ENCODE data around the gene EMX1. TPM values are rescaled to one million over a fixed set of nuclear protein-coding genes. Genes with fewer than 3 reads are reported as not detected.

The EMX1 gene
- total RNA-seq, 3 donors from 2014 or later, result 0.44 TPM; not detected in 2

DNA sequence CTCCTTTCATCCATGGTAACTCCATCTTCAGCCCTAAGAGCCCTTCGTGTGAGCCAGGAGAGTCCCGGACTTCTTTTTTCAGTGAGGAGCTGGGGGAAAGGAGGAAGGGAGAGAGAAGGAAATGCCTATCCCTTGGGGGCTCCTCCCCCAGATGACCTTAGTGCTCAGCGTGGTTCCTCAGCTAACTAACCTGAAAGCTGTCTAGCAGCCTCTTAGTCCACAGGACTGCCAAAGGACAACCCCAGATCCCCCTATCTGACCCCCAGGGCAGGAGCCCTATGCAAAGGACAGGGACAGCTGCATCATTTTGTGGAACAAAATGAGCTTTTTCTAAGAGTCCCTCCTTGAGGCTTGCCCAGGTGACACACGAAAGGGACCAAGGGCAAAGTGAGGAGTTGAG is 22.2 kb upstream of the EMX1 start:
- TF ChIP-seq, protein P1, sequence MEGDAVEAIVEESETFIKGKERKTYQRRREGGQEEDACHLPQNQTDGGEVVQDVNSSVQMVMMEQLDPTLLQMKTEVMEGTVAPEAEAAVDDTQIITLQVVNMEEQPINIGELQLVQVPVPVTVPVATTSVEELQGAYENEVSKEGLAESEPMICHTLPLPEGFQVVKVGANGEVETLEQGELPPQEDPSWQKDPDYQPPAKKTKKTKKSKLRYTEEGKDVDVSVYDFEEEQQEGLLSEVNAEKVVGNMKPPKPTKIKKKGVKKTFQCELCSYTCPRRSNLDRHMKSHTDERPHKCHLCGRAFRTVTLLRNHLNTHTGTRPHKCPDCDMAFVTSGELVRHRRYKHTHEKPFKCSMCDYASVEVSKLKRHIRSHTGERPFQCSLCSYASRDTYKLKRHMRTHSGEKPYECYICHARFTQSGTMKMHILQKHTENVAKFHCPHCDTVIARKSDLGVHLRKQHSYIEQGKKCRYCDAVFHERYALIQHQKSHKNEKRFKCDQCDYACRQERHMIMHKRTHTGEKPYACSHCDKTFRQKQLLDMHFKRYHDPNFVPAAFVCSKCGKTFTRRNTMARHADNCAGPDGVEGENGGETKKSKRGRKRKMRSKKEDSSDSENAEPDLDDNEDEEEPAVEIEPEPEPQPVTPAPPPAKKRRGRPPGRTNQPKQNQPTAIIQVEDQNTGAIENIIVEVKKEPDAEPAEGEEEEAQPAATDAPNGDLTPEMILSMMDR (IDR thresholded peaks at IDR 0.05), result no peak
- TF ChIP-seq POLR2AphosphoS5 (IDR thresholded peaks at IDR 0.05), result no peak
- TF ChIP-seq POLR2A (IDR thresholded peaks at IDR 0.05), result no peak
- Histone ChIP-seq H3K27me3 (peaks cover 0 to 18% of the 10 kb centered on the region in 2 donors), H3K4me3 (no peak overlapping the region), H3K9me3 (no peaks in the 10 kb centered on the region), H3K4me1 (no peaks in the 10 kb centered on the region), H3K36me3 (no peaks in the 10 kb centered on the region), H3K27ac (no peak overlapping the region)
- intact Hi-C loops (cut with DNase I; ENCODE audit: low total_unique reads), result loop anchor here (10.0 kb wide), 1 partner anchor 280 kb away; no protein-coding TSS in a partner anchor
- no peak for DNase-seq (ENCODE audit: low spot score in 2 of 2)

DNA sequence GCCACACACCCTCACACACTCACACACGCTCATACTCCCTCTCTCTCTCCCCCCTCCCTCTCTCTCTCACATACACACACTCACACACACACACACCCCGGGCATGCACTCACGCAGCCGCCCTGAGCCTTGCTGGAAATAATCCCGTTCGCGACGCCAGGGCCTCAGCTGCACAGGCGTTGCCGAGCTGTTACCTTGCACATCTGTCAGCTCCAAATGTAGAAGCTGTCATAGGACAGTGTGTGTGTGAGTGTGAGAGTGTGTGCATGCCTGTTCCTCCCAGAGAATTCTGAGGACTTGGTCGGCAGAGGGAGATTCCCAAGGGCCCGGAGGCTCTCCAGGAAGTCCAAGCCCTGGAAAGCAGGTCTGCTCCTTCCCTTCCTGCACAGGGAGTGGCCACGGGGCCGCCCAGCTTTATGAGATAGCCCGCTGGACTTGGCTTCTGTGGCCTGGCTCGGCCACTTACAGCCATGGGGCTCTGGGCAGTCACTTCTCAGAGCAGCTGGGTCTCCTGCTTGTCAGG is 21.5 kb upstream of the EMX1 start:
- H3K4me3 ChIP-seq, result peak overlapping the region in 1 of 3 donors; percentile 47
- intact Hi-C loops (cut with DNase I; ENCODE audit: low total_unique reads), result loop anchor here (10.0 kb wide), 1 partner anchor 279 kb away; no protein-coding TSS in a partner anchor
- no peak overlapping the region for H3K27ac ChIP-seq
- no peak for TF ChIP-seq POLR2AphosphoS5 (IDR thresholded peaks at IDR 0.05)
- TF ChIP-seq POLR2A (IDR thresholded peaks at IDR 0.05), result no peak
- TF ChIP-seq, protein P1 (IDR thresholded peaks at IDR 0.05), result no peak
- H3K27me3 ChIP-seq, result peaks cover 0 to 23% of the 10 kb centered on the region in 2 donors
- no peaks in the 10 kb centered on the region for H3K36me3 ChIP-seq
- H3K9me3 ChIP-seq, result no peaks in the 10 kb centered on the region
- DNase-seq (ENCODE audit: low spot score in 2 of 2), result no peak
- no peaks in the 10 kb centered on the region for H3K4me1 ChIP-seq

DNA sequence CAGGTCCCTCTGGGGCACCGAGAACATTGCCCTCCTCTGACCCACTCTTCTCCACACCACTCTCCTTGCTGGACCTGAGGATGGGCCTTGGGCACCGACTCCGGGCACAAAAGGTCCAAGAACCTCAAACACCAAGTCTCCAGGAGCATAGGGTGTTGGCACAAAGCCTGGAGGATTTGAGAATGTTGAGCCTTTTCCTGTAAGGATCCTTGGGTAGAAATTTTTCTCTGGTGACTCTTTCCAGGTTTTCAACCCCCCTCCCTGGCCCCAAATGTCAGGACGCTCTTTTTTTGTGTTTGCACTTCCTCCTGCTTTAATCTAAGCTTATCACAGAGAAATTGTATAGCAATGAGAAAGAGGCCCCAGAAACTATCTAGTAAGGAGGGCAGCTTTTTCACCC is 20.9 kb upstream of the EMX1 start:
- Histone ChIP-seq H3K27ac (no peak overlapping the region), H3K27me3 (peaks cover 0 to 28% of the 10 kb centered on the region in 2 donors), H3K9me3 (no peaks in the 10 kb centered on the region), H3K36me3 (no peaks in the 10 kb centered on the region), H3K4me3 (no peak overlapping the region), H3K4me1 (no peaks in the 10 kb centered on the region)
- no peak for TF ChIP-seq POLR2AphosphoS5 (IDR thresholded peaks at IDR 0.05)
- TF ChIP-seq POLR2A (IDR thresholded peaks at IDR 0.05), result no peak
- TF ChIP-seq, protein P1 (IDR thresholded peaks at IDR 0.05), result no peak
- no peak for DNase-seq (ENCODE audit: low spot score in 2 of 2)
- intact Hi-C loops (cut with DNase I; ENCODE audit: low total_unique reads), result loop anchor here (10.0 kb wide), 1 partner anchor 278 kb away; no protein-coding TSS in a partner anchor

DNA sequence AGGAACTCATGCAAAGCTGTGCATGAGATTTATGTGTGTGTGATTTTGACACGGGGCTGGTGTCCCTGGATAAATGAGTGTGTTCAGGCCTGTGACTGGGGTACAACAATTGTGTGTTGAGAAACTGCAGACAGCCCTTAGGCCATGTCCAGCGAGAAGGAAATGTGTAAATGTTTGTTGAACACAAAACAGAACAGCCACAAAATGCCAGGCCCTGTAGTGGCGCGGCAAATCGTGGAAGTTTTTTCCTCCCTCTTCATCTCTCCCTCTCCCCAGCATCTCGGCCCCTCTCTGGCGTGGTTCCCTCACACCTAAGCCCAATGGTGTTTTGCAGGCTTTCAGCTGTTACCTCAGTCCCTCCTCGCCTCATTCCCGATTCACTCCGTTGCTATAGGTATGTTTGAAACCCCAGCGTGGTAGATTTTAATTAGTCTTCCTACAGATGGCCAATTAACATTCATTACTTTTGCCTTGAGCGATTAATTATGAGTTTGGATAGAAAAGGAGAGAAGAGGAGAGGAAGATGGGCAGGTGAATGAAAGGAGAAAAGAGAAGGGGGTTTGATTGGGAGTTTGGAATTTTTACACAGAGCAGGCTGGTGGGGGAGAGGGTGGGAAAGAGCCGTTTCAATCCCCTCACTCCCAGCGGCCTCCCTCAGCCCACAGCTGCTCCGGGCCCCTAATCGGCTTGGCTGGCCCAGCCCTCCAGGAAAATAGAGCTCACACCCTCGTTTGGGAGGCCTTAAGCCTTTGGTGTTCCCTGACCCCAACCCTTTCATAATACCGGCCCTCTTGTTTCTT is 19.3 kb upstream of the EMX1 start:
- H3K4me3 ChIP-seq, result no peak overlapping the region
- DNase-seq (ENCODE audit: low spot score in 2 of 2), result no peak
- TF ChIP-seq POLR2AphosphoS5 (IDR thresholded peaks at IDR 0.05) (no peak), POLR2A (IDR thresholded peaks at IDR 0.05) (no peak)
- TF ChIP-seq, protein P1 (IDR thresholded peaks at IDR 0.05), result no peak
- peaks cover 0 to 29% of the 10 kb centered on the region in 2 donors for H3K27me3 ChIP-seq
- intact Hi-C loops (cut with DNase I; ENCODE audit: low total_unique reads), result loop anchor here (10.0 kb wide), 1 partner anchor 277 kb away; no protein-coding TSS in a partner anchor
- H3K27ac ChIP-seq, result no peak overlapping the region
- no peaks in the 10 kb centered on the region for H3K36me3 ChIP-seq
- H3K4me1 ChIP-seq, result no peaks in the 10 kb centered on the region
- no peaks in the 10 kb centered on the region for H3K9me3 ChIP-seq

DNA sequence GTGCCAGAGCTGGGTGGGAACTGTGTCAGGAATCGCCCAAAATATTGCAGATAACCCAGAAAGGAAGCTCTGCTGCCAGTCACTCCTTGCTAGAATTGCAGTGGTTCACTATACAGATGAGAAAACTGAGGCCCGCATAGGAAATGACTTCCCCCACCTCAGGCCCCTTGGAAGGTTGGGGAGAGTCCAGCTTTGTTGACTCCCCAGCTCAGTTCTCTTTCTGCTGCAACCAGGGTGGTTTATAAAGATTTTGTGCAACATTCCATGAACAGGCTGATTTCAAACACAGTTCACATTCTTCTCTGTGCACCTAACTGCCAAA is 18.8 kb upstream of the EMX1 start:
- Histone ChIP-seq H3K4me3 (no peak overlapping the region), H3K9me3 (no peaks in the 10 kb centered on the region), H3K27ac (no peak overlapping the region), H3K36me3 (no peaks in the 10 kb centered on the region), H3K27me3 (peaks cover 0 to 34% of the 10 kb centered on the region in 2 donors), H3K4me1 (no peaks in the 10 kb centered on the region)
- no peak for TF ChIP-seq POLR2A (IDR thresholded peaks at IDR 0.05)
- no peak for TF ChIP-seq POLR2AphosphoS5 (IDR thresholded peaks at IDR 0.05)
- TF ChIP-seq, protein P1 (IDR thresholded peaks at IDR 0.05), result no peak
- intact Hi-C loops (cut with DNase I; ENCODE audit: low total_unique reads), result loop anchor here (10.0 kb wide), 1 partner anchor 276 kb away; no protein-coding TSS in a partner anchor
- no peak for DNase-seq (ENCODE audit: low spot score in 2 of 2)

Measured in breast epithelium (tissue), 4 donors.